Measurements from ENCODE around the gene FRMD4A.

- TF ChIP-seq CTCF (optimal IDR thresholded peaks at IDR 0.05 in 1 of 3, IDR thresholded peaks at IDR 0.05 in 1 of 3, conservative IDR thresholded peaks at IDR 0.05 in 1 of 3; ENCODE audit: extremely low read depth in 1 of 3, insufficient read depth in 2 of 3, low read length in 3 of 3) (no peak), EZH2 (IDR thresholded peaks at IDR 0.05; ENCODE audit: low read length) (no peak)
Measured at GRCh38 chr10:14329746-14330173, 964 bp downstream of the FRMD4A start.
